Smooth muscle cell (in vitro differentiated cells): ENCODE measurements around the gene ZNF678. TPM values are rescaled to one million over a fixed set of nuclear protein-coding genes. Genes with fewer than 3 reads are reported as not detected.
"Not testable (repeated sequence)": the region's sequence is repeated elsewhere in the genome, so short reads cannot be mapped to it uniquely, and the experiment has no call there.

Experiments used
- DNase-seq: peaks from one replicate; lab custom pipeline; 2025; ENCODE audit not compliant: unreplicated experiment; lab: John Stamatoyannopoulos, UW
- H2AFZ ChIP-seq: fragments of 200-600 bp; sonication (generic); 2 replicates; pipeline ENCODE4 v1.6.0; 2016; ENCODE audit warnings: antibody characterized with exemption, low read depth, mild to moderate bottlenecking
- H3F3A ChIP-seq: fragments of 200-600 bp; sonication (generic); 2 replicates; pipeline ENCODE4 v1.6.0; 2017; ENCODE audit warnings: antibody characterized with exemption, low read depth
- H3K27ac ChIP-seq: fragments of 200-600 bp; sonication (generic); 2 replicates; pipeline ENCODE4 v1.5.1; 2016; ENCODE audit warnings: low read depth, mild to moderate bottlenecking
- H3K27me3 ChIP-seq: fragments of 200-600 bp; sonication (generic); 2 replicates; pipeline ENCODE4 v1.6.1; 2016; ENCODE audit warnings: low read depth, mild to moderate bottlenecking
- H3K36me3 ChIP-seq: fragments of 200-600 bp; sonication (generic); 2 replicates; pipeline ENCODE4 v1.5.1; 2016; ENCODE audit warnings: low read depth
- H3K4me1 ChIP-seq: fragments of 200-600 bp; sonication (generic); 2 replicates; pipeline ENCODE4 v1.5.1; 2016; ENCODE audit warnings: low read depth
- H3K4me2 ChIP-seq: fragments of 200-600 bp; sonication (generic); 2 replicates; pipeline ENCODE4 v1.6.0; 2016; ENCODE audit warnings: mild to moderate bottlenecking
- H3K4me3 ChIP-seq: fragments of 200-600 bp; sonication (generic); 2 replicates; pipeline ENCODE4 v1.5.1; 2016; ENCODE audit warnings: mild to moderate bottlenecking
- H3K79me2 ChIP-seq: fragments of 200-600 bp; sonication (generic); 2 replicates; pipeline ENCODE4 v1.6.0; 2016; ENCODE audit warnings: low read depth, mild to moderate bottlenecking
- H3K9ac ChIP-seq: fragments of 200-600 bp; sonication (generic); 2 replicates; pipeline ENCODE4 v1.6.0; 2016; ENCODE audit warnings: low read depth
- H3K9me3 ChIP-seq: fragments of 200-600 bp; sonication (generic); replicated peaks from 2 replicates; pipeline ENCODE4 v1.5.1; 2016; ENCODE audit warnings: low read depth
- H4K20me1 ChIP-seq: fragments of 200-600 bp; sonication (generic); 2 replicates; pipeline ENCODE4 v1.6.0; 2016; ENCODE audit warnings: low read depth
- WGBS: methylation state at CpG from one replicate; pipeline ENCODE4 v1.1.7; 2016; ENCODE audit warnings: low lambda C conversion rate; 5-methylcytosine and 5-hydroxymethylcytosine counted together
- polyA plus RNA-seq: library from polyadenylated mRNA; unstranded; fragments of >200 nt; fragmentation: Nextera tagmentation; extraction: Ambion mirVana; gene quantifications from 2 replicates; pipeline ENCODE4 v1.2.1, GENCODE V29; 2016
- total RNA-seq: library from RNA; depleted of rRNA; stranded (reverse); fragments of >200 nt; gene quantifications from 2 replicates; pipeline ENCODE4 v1.2.3, GENCODE V29; 2014
- TF ChIP-seq, protein P1 (sequence below): fragments of 200-600 bp; sonication (generic); IDR thresholded peaks from 2 replicates; pipeline ENCODE4 v1.5.1; 2017; ENCODE audit warnings: borderline replicate concordance, mild to moderate bottlenecking, antibody characterized with exemption; ENCODE audit not compliant: insufficient read depth, poor library complexity, severe bottlenecking

Gene ZNF678
- total and polyA plus RNA-seq, 2 experiments from 2014 or later = 2.1 to 8.7 TPM

DNA sequence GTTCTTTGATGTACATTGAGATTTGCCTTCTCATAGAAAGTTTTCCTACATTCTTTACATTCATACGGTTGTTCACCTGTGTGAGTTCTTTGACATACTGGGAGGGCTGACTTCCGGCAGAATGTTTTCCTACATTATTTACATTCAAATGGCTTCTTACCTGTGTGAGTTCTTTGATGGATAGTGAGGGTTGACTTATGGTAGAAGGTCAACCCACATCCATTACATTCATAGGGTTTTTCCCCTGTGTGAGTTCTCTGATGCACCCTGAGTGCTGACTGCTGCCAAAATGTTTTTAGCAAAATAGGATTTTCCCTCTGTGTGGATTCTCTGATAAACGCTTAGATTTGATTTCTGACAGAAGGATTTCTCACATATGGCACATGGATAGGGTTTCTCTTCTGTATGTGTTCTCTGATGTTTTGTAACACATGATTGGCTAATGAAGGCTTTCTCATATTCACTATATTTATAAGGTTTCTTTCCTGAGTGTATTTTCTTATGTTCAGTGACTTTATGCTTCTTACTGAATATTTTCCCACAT is 134.0 kb downstream of the ZNF678 start:
- no peaks in the 10 kb centered on the region for H3K79me2 ChIP-seq
- no peak overlapping the region for H3K4me3 ChIP-seq
- H4K20me1 ChIP-seq = no peaks in the 10 kb centered on the region
- H3K9me3 ChIP-seq = peaks cover 8% of the 10 kb centered on the region
- no peak for DNase-seq
- H3K27me3 ChIP-seq = no peaks in the 10 kb centered on the region
- TF ChIP-seq, protein P1, sequence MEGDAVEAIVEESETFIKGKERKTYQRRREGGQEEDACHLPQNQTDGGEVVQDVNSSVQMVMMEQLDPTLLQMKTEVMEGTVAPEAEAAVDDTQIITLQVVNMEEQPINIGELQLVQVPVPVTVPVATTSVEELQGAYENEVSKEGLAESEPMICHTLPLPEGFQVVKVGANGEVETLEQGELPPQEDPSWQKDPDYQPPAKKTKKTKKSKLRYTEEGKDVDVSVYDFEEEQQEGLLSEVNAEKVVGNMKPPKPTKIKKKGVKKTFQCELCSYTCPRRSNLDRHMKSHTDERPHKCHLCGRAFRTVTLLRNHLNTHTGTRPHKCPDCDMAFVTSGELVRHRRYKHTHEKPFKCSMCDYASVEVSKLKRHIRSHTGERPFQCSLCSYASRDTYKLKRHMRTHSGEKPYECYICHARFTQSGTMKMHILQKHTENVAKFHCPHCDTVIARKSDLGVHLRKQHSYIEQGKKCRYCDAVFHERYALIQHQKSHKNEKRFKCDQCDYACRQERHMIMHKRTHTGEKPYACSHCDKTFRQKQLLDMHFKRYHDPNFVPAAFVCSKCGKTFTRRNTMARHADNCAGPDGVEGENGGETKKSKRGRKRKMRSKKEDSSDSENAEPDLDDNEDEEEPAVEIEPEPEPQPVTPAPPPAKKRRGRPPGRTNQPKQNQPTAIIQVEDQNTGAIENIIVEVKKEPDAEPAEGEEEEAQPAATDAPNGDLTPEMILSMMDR = no peak
- no peak overlapping the region for H3K9ac ChIP-seq
- 84% methylated on average over 3 of the region's 3 CpGs for WGBS
- H3K4me2 ChIP-seq = no peak overlapping the region
- H3K27ac ChIP-seq = no peak overlapping the region
- no peaks in the 10 kb centered on the region for H3K4me1 ChIP-seq
- no peak overlapping the region for H2AFZ ChIP-seq
- H3K36me3 ChIP-seq = no peaks in the 10 kb centered on the region
- no peaks in the 10 kb centered on the region for H3F3A ChIP-seq

DNA sequence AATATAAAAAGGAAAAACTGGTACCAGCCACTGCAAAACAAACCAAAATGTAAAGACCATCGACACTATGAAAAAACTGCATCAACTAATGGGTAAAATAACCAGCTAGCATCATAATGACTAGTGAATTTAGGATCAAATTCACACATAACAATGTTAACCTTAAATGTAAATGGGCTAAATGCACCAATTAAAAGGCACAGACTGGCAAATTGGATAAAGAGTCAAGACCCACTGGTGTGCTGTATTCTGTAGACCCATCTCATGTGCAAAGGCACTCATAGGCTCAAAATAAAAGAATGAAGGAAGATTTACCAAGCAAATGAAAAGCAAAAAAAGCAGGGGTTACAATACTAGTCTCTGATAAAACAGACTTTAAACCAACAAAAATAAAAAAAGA is 138.3 kb downstream of the ZNF678 start:
- H3F3A ChIP-seq, H3K9ac ChIP-seq, H2AFZ ChIP-seq, H3K9me3 ChIP-seq, H3K4me3 ChIP-seq, H3K27me3 ChIP-seq, H3K36me3 ChIP-seq, H3K4me2 ChIP-seq, DNase-seq, H3K4me1 ChIP-seq, H3K79me2 ChIP-seq, H4K20me1 ChIP-seq, H3K27ac ChIP-seq: not testable (repeated sequence)
- 72% methylated on average over 1 of the region's 1 CpG for WGBS

DNA sequence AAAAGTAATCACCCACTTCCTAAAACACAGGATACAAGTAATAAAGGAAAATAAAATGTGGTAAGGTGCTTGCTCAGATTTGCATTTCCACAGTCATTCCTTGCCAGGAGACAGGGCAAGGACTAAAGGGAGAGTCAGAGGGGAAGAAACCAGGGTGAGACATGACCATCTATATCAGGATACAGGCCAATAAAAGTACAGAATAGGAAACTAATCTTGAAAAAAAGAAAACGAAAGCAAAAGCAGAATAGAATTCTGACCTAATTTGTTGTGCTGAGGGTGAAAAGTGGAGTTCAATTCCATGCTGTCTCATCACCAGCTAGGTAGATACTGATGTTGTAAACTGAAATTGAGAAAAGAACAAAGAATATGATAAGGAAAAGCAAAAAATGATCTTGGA is 144.5 kb downstream of the ZNF678 start:
- Histone ChIP-seq H3K4me2 (no peak overlapping the region), H3K9ac (no peak overlapping the region), H4K20me1 (no peaks in the 10 kb centered on the region), H3K36me3 (no peaks in the 10 kb centered on the region), H3K4me3 (no peak overlapping the region), H3F3A (no peaks in the 10 kb centered on the region), H3K79me2 (no peaks in the 10 kb centered on the region), H2AFZ (no peak overlapping the region), H3K27me3 (no peaks in the 10 kb centered on the region), H3K27ac (no peak overlapping the region), H3K4me1 (no peaks in the 10 kb centered on the region), H3K9me3 (no peaks in the 10 kb centered on the region)
- DNase-seq = no peak
- WGBS = 83% methylated on average over 1 of the region's 1 CpG
- TF ChIP-seq, protein P1 = no peak

DNA sequence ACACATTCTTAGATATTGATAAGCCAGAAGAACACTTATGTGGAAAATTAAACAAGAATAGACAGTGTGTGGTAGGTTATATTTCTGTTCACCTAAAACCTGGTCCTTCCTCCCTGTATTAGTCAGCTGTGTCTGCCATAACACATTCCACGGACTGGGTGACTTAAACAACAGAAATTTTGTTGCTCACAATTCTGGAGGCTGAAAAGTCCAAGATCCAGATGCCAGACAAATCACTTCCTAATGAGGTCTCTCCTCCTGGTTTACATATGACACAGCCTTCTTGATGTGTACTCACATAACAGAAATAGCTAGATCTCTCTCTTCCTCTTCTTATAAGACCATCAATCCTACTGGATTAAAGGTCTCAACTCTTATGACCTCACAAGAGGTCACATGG is 146.1 kb downstream of the ZNF678 start:
- TF ChIP-seq, protein P1 = no peak
- WGBS = 50% methylated on average over 1 of the region's 1 CpG
- H2AFZ ChIP-seq = no peak overlapping the region

DNA sequence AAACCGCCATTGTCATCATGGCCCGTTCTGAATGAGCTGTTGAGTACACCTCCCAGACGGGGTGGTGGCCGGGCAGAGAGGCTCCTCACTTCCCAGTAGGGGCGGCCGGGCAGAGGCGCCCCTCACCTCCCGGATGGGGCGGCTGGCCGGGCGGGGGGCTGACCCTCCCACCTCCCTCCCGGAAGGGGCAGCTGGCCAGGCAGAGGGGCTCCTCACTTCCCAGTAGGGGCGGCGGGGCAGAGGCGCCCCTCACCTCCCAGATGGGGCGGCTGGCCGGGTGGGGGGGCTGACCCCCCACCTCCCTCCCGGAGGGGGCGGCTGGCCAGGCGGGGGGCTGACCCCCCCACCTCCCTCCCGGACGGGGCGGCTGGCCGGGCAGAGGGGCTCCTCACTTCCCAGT is 147.1 kb downstream of the ZNF678 start:
- H3K79me2 ChIP-seq, DNase-seq, H4K20me1 ChIP-seq, H3K27me3 ChIP-seq, H3K9ac ChIP-seq, H3K4me3 ChIP-seq, H3K4me2 ChIP-seq, H3K27ac ChIP-seq, H3K36me3 ChIP-seq, H2AFZ ChIP-seq, H3K9me3 ChIP-seq, H3F3A ChIP-seq, H3K4me1 ChIP-seq: not testable (repeated sequence)
- 94% methylated on average over 12 of the region's 24 CpGs for WGBS

More for the DNA sequence above, 146.1 kb downstream of the ZNF678 start:
- H3K4me3 ChIP-seq = no peak overlapping the region
- no peaks in the 10 kb centered on the region for H3K9me3 ChIP-seq
- H3K4me1 ChIP-seq = no peaks in the 10 kb centered on the region
- H3K9ac ChIP-seq = no peak overlapping the region
- no peaks in the 10 kb centered on the region for H3F3A ChIP-seq
- H3K27ac ChIP-seq = no peak overlapping the region
- no peak for DNase-seq
- H3K27me3 ChIP-seq = no peaks in the 10 kb centered on the region
- no peak overlapping the region for H3K4me2 ChIP-seq
- no peaks in the 10 kb centered on the region for H4K20me1 ChIP-seq
- H3K36me3 ChIP-seq = no peaks in the 10 kb centered on the region
- no peaks in the 10 kb centered on the region for H3K79me2 ChIP-seq
